GM18909 (cell line): ENCODE results near the gene LRP2.
"Not testable (repeated sequence)": the region's sequence is repeated elsewhere in the genome, so short reads cannot be mapped to it uniquely, and the experiment has no call there.

ENCODE experiments used
- ATAC-seq: cut with Tn5 transposase; IDR thresholded peaks from one replicate; pipeline ENCODE4 v1.9.1; 2021; ENCODE audit warnings: mild to moderate bottlenecking; ENCODE audit not compliant: unreplicated experiment, poor library complexity

Gene LRP2

DNA sequence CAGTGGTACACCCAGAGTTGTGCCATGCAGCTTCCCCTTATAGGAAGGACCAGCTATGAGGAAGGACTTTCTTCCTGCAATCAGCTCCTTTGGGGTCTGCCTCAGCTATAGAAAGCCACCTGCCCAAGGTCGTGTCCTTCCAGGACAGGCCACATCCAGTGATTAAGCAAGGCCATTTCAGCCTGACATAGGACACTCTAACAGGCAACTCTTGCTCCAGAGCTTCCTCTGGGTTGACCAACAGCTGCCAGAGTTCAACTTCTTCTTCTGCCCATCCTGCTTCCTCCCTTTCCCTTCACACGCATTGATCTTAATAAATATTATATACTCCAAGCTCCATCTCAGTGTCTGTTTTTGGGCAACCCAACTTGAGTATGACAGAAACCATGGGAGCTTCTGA lies 12.8 kb downstream of the LRP2 start:
- ATAC-seq: no peak

DNA sequence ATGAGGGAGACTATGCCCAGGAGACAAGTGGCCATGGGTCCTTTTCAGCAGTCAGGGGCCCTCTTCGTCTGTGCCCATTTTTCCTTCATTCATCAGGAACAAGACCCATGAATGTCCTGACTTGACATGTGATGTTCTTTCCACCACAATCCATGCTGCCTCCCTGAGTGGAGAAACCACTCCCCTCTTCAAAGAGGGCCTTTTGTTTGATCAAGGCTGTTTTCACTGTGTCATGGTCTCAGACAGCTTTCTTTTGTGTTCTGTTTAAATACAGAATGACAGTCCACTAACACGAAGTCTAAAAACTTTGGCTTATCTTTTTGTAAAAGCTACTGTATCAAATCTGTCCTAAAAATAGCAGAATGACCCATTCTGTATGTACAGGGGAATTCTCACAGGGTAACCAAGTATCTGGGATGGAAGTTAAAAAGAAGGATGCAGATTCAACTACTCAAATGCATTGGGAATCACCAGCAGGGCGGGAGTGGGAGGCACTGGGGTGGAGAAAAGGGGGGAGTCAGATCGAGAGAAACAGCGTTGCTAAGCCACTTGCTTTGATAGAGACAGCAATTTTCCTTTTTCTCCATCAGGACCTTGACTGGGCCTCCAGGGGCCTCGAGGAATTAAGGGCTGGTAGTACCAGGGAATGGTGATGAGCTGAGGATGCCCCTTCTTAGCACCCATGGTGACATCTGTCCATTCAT lies 13.9 kb downstream of the LRP2 start:
- ATAC-seq: no peak

DNA sequence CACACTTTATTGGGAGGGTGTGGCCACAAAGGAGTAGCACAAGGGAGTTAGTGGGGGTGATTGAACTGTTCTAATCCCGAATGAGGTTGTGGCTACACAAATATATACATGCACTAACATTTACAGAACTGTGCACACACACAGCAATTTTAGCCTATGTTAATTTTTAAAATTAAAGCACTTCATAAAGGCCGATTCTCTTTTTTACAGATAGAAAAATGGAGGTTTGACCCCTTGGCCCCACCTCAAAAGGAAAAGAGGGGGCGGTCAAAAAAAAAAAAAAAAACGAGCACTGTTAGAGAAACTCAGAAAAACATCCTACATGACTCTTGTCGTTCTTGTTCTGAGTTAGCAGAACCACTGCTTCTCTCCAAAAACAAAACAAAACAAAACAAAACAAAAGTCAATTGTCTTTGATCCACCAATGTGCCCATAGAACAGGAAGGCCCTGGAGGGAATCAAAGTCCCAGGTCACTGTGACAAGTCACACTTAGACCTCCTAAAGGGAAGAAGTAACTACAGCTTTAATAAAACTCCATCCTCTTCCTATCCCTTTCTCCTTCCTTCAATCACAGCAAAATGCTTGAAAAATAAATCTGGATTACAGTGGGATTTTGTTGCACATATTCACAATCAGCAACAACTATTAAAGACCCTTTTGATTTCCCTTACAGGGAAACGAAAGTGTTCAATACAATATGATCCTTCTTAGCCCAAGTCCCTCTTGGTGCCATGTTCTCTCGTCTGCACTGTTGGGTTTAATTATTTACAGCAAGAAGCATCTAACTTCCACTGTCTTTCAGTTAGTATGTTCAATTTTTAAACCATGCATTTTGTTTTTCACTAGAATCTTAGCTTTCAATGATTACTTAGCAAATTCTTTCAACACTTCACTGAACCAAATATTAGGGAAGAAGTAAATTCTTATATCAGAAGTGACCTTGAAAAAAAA lies 16.6 kb downstream of the LRP2 start:
- ATAC-seq: no peak

DNA sequence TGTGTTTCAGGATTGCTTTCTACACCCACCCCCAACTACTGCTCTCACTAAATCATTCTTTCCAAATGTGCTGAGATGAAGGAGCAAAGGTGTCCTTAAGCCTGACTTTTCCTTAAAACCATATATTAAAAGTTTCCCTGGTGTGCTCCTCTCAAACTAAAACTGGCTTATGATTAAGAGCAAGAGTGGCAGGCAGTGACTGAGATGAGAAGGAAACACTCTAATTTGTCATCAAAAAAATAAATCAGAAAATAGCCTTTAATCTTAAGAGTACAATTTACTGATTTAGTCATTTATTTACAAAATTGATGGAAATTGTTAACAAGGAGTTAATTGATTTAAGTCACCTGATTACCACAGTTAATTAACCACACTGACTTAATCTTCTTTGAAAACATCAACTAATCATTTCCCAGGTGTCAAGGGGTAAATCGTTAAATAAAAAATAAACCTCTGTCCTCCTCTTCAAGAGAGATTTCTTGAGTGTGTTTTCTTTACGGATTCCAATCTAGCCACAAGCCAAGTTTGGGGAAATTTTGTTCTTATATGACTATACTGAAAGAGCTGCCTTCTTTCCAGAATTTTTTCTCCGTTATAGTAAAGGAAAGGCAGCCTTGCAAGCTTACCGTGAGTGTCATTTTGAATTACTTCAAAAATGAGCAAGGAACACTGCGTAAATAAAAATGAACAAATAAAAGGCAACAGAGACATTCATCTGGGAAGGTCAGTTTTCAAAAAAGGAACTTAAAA lies 17.4 kb downstream of the LRP2 start:
- no peak for ATAC-seq

DNA sequence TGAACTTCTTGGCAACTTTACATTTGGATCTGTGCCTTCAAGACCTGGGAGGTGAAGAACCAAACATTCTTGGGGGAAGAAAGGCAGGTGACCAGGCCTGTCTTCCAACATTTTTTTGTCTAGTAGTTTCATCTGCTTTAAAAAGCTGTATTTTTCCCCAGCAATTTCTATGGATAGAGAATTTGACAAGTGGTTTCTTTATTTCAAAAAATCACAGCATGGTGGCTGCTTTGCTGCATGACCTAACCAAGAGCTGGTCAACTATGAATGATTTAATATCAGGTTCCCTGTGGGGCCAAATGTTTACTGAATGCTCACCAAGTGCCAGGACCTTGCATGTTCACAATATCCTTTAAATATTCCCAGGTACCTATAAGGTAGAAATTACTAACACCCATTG lies 19.1 kb downstream of the LRP2 start:
- no peak for ATAC-seq

DNA sequence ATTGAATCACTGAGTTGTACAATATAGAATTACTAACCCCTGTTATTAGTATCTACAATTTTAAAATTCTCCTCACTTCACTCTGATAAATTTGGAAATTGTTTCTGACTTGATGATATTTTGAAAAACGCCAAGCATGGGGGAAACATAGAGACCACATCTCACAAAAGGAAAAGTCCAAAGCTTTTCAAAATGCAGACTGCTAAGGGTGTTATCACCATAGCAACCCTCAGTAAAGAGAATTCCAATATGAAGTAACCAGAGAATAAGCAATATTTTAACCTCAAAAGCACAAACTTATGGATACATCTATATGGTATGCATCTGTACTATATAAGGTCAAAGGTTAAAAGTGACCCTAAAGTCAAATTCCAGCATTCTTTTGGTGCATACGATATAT lies 22.7 kb downstream of the LRP2 start:
- no peak for ATAC-seq

DNA sequence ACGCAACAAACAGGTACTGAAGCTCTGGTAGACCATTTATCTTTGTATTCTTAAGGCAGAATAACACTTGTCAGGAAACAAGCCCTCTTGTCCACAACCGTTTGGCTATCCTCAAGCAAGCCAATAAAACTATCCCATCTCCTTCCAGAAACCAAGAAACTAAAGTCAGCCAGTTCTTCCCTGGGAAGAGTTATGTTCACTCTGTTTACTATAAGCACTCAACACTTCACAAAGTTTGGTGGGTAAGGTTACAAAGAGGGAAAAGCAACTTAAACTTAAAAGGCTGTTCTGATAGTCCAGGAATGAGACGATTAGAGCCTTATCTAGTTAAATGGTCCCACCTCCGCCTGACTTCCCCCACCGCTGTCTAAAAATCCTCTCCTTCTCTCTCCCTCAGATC lies 25.6 kb downstream of the LRP2 start:
- no peak for ATAC-seq

DNA sequence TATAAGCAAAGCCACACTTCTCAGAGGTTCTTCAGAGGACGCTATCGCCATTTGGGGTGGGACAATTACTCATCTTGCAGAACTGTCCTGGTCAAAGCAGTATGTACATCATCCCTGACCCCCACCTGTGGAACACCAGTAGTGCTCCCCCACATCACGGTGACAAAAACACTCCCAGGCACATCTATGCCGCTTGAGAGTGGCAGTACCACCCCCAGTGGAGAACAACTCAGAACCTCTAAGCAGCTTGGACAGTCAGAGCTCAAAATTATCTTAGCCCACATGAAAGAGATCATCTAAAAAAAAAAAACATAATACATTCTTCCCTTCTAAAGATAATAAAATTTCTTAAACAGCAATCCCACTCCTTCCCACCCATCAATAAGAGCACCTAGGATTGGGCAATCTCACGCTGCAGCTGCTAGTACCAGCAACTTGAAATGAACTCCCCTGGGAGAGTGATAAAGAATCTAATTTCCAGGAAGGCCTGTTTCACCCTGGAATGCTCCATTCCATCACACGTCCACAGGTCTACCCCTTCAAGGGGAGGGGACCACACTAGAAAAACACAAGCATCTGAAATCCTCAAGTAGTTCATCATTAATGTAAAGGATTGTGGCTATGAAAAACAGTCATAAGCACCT lies 31.7 kb downstream of the LRP2 start:
- no peak for ATAC-seq

DNA sequence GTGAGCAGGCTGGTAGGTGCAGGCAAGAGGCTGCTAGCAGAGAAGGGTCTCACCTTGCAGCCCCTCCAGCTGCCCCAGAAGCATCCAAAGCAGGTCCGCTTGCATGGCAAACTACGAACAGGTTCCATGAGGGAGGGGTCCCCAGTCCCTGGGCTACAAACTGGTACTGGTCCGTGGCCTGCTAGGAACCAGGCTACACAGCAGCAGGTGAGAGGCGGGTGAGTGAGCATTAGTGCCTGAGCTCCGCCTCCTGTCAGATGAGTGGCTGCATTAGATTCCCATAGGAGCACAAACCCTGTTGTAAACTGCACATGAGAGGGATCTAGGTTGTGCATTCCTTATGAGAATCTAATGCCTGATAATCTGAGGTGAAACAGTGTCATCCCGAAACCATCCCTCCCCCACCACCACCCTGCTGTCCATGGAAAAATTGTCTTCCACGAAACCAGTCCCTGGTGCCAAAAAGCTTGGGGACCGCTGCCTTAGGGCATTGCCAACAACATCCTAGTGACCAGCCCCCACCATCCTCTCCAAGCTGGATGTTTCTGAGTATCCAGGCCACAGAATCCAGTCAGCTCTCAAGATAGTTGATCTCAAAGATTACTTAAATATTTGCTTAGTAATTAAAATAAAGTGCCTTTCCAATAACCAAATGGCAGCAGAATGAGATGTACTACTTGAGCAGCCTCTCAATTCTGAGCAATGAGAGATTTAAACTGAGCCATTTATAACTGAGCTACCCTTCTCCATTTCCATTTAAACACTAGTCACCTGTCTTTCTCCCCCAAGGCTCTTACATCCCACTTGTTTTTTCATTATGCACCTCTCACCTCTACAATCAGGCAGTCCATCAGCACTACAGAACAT lies 32.4 kb downstream of the LRP2 start:
- no peak for ATAC-seq

DNA sequence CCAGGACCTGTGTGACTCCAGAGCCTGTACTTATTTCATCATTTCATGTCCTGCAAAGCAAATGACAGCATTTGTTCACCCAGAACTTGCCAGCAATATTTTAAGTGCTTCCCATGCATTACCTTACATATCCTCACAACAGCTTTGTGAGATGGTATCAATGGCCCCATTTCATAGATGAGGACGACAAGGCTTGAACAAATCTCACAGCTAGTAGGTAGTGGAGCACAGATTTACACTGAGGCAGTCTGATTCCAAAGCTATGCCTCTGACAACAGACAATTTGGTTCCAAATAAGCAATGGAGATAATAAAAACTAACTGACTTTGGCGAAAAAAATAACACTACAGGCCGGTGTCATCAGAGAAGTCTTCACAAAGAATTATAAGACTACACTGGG lies 33.5 kb downstream of the LRP2 start:
- no peak for ATAC-seq

DNA sequence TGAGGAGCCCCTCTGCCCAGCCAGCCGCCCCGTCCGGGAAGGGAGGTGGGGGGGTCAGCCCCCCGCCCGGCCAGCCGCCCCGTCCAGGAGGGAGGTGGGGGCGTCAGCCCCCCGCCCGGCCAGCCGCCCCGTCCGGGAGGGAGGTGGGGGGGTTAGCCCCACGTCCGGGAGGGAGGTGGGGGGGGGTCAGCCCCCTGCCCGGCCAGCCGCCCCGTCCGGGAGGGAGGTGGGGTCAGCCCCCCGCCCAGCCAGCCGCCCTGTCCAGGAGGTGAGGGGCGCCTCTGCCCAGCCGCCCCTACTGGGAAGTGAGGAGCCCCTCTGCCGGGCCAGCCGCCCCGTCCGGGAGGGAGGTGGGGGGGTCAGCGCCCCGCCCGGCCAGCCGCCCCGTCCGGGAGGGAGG lies 34.5 kb downstream of the LRP2 start:
- ATAC-seq: not testable (repeated sequence)

DNA sequence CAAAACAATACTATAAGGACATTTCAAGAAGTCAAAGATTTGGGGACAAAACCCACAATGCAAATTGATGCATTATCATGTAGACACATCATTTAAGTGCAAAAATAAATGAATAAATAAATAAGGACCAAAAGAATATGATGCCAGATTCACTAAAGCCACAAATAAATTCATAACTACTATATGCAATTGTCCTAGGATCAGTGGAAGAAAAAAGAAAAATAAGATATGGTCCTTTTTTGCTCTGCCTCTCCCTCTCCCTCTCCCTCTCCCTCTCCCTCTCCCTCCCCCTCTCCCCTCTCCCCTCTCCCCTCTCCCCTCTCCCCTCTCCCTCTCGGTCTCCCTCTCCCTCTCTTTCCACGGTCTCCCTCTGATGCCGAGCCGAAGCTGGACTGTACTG lies 36.4 kb downstream of the LRP2 start:
- ATAC-seq: not testable (repeated sequence)

DNA sequence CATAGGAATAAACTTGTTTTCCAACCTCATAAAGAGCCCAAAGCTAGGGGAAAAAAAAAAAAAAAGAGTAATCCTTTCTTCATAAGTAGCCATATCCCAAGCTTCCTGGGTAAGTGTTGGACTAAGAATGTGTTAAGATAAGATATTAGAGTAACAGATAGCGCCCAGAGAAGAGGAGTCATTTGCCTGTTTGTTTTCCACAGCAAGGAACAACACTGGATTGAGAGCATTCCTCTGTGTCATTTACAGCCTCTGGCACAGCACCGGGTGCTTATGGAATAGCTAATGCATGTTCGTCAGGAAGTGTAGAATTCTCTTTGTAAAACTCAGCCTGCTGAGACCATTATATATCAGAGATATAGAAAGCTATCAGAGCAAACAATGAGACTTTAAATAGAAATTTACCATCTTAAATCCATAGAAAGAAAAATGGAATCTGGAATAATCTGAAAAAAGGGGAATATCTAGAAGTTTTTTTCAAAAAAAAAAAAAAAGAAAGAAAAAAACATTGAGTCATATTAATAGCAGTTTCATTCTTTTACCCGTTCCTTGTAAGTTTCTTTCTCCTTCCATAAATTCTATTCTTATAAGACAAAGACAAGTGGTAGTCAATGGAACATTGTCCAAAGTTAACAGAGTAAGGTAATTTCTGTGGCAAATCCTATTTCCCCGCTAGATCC lies 37.6 kb downstream of the LRP2 start:
- ATAC-seq: no peak

DNA sequence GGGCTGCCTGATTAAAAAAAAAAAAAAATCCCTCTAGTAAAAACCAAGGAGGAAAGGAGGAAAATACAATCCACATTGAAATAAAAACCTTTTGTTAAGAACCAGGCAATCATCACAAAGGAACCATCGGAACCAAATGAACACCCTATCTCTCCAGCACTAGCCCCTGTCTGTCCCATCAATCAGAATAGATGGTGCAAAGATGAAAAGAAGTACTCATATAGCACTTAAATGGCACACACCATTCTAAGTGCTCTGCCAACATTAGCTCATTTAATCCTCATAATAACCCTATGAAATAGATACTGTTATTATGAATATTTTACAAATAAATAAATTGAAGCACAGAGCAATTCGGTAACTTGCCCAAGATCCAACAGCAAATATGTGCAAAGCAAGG lies 38.5 kb downstream of the LRP2 start:
- ATAC-seq: no peak

DNA sequence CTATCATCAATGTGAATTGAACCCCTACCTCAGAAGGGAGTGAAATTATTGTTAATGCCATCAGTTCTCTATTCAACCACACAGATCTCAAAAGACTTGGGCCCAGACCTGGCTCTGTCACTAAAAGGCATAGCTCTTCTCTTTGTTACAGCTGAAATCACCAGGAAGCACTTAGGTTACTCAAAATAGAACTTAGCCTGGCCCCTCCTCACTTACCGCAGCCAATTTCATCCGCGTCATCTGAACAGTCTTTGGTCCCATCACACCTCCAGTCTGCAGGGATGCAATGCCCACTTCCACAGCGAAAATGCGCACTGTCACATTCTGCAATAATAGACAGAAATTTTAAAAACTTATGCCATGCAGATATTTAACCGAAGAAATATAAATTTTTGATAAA lies 41.8 kb downstream of the LRP2 start:
- no peak for ATAC-seq

DNA sequence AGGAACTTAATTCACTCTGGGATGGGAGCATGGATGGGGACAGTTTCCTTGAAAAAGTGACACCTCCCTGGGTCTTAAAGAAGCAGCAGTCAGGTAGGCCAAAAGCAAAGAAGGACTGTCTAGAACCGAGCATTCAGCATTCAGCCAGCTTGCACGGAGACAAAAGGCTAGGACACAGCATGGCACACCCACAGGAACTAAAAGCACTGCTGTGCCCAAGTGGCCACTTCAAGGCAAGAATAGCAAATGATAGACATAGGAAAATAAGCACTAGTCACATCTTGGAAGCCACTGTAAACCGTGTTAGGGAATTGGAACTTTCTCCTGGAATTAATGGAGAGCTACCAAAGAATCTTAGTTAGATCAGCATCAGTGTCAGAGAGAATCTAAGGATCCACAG lies 47.0 kb downstream of the LRP2 start:
- no peak for ATAC-seq

DNA sequence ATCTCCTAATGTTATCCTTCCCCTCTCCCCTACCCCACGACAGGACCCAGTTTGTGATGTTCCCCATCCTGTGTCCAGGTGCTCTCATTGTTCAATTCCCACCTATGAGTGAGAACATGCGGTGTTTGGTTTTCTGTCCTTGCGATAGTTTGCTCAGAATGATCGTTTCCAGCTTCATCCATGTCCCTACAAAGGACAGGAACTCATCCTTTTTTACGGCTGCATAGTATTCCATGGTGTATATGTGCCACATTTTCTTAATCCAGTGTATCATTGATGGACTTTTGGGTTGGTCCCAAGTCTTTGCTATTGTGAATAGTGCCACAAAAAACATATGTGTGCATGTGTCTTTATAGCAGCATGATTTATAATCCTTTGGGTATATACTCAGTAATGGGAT lies 54.0 kb downstream of the LRP2 start:
- ATAC-seq: not testable (repeated sequence)

DNA sequence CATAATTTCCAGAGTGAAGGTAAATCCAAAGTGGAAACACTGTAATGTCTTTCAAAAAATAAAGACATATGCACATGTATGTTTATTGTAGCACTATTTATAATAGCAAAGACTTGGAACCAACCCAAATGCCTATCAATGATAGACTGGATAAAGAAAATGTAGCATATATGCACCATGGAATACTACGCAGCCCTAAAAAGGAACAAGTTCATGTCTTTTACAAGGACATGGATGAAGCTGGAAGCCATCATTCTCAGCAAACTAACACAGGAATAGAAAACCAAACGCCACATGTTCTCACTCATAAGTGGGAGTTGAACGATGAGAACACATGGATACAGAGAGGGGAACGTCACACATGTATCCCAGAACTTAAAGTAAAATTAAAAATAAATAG lies 57.6 kb downstream of the LRP2 start:
- not testable (repeated sequence) for ATAC-seq
